Trophoblast cell (in vitro differentiated cells and primary cell): ENCODE data around the gene CPNE4.
A peak's percentile ranks its signal among the peaks of the same experiment; 100 is the strongest.

Experiments
- DNase-seq, 2 donors: peaks; one replicate each; pipeline ENCODE4 v3.0.0-alpha.2; 2016
- H2AFZ ChIP-seq: 2 replicates; pipeline ENCODE4 v1.6.1; 2013; ENCODE audit warnings: low read length, moderate library complexity, mild to moderate bottlenecking; ENCODE audit not compliant: insufficient read depth, poor library complexity
- H2AK5ac ChIP-seq: 2 replicates; pipeline ENCODE4 v1.6.1; 2013; ENCODE audit warnings: mild to moderate bottlenecking, low read length
- H2BK120ac ChIP-seq: 2 replicates; pipeline ENCODE4 v1.6.1; 2013; ENCODE audit warnings: low read length, mild to moderate bottlenecking, moderate library complexity; ENCODE audit not compliant: insufficient read depth, poor library complexity
- H2BK12ac ChIP-seq: 2 replicates; pipeline ENCODE4 v1.6.1; 2013; ENCODE audit warnings: mild to moderate bottlenecking, low read length, moderate library complexity
- H2BK5ac ChIP-seq: 2 replicates; pipeline ENCODE4 v1.6.1; 2013; ENCODE audit warnings: low read length, low read depth, moderate library complexity, mild to moderate bottlenecking; ENCODE audit not compliant: poor library complexity
- H3K14ac ChIP-seq: 2 replicates; pipeline ENCODE4 v1.6.1; 2013; ENCODE audit warnings: mild to moderate bottlenecking, low read length
- H3K18ac ChIP-seq: 2 replicates; pipeline ENCODE4 v1.6.1; 2013; ENCODE audit warnings: mild to moderate bottlenecking, low read length
- H3K23ac ChIP-seq: 2 replicates; pipeline ENCODE4 v1.6.1; 2013; ENCODE audit warnings: low read length
- H3K27ac ChIP-seq: 2 replicates; pipeline ENCODE4 v1.5.1; 2013; ENCODE audit warnings: low read depth, mild to moderate bottlenecking, inconsistent platforms, low read length, moderate library complexity
- H3K27me3 ChIP-seq: 2 replicates; pipeline ENCODE4 v1.6.1; 2013; ENCODE audit warnings: inconsistent platforms, mild to moderate bottlenecking, low read length, moderate library complexity; ENCODE audit not compliant: insufficient read depth
- H3K36me3 ChIP-seq, 2 experiments: 1 replicate in 1 of 2; 2 replicates in 1 of 2; pipeline ENCODE4 v1.6.1; 2013; ENCODE audit warnings: low read length in 2 of 2, mild to moderate bottlenecking in 2 of 2, moderate library complexity in 1 of 2; ENCODE audit not compliant: insufficient read depth in 2 of 2, control insufficient read depth in 1 of 2
- H3K4ac ChIP-seq: 2 replicates; pipeline ENCODE4 v1.6.1; 2013; ENCODE audit warnings: low read depth, mild to moderate bottlenecking, low read length, moderate library complexity
- H3K4me1 ChIP-seq, 2 experiments: 1 replicate in 1 of 2; 2 replicates in 1 of 2; pipeline ENCODE4 v1.6.1; 2013; ENCODE audit warnings: low read length in 2 of 2, mild to moderate bottlenecking in 2 of 2, moderate library complexity in 1 of 2; ENCODE audit not compliant: insufficient read depth in 2 of 2, control insufficient read depth in 1 of 2
- H3K4me2 ChIP-seq: 2 replicates; pipeline ENCODE4 v1.6.1; 2013; ENCODE audit warnings: inconsistent platforms, mild to moderate bottlenecking, low read length, moderate library complexity
- H3K4me3 ChIP-seq: 2 replicates; pipeline ENCODE4 v1.5.1; 2013; ENCODE audit warnings: mild to moderate bottlenecking, low read depth, low read length, inconsistent platforms
- H3K79me1 ChIP-seq: one replicate; pipeline ENCODE4 v1.6.1; 2013; ENCODE audit warnings: low read length
- H3K79me2 ChIP-seq: 2 replicates; pipeline ENCODE4 v1.6.1; 2013; ENCODE audit warnings: low read length, mild to moderate bottlenecking; ENCODE audit not compliant: control insufficient read depth, insufficient read depth, poor library complexity
- H3K9ac ChIP-seq: 2 replicates; pipeline ENCODE4 v1.6.1; 2013; ENCODE audit warnings: mild to moderate bottlenecking, low read length
- H3K9me3 ChIP-seq: 2 replicates; pipeline ENCODE4 v1.6.1; 2013; ENCODE audit warnings: low read depth, mild to moderate bottlenecking, control low read depth, inconsistent platforms, low read length; ENCODE audit not compliant: insufficient read depth
- H4K12ac ChIP-seq: 2 replicates; pipeline ENCODE4 v1.6.1; 2013; ENCODE audit warnings: low read depth, mild to moderate bottlenecking, low read length, moderate library complexity
- H4K8ac ChIP-seq: 2 replicates; pipeline ENCODE4 v1.6.1; 2013; ENCODE audit warnings: low read depth, mild to moderate bottlenecking, low read length, moderate library complexity
- H4K91ac ChIP-seq: one replicate; pipeline ENCODE4 v1.6.1; 2013; ENCODE audit warnings: low read depth, mild to moderate bottlenecking, low read length, moderate library complexity
- WGBS: extraction: QIAGEN DNeasy Blood & Tissue Kit; methylation state at CpG from one replicate; pipeline ENCODE4 v1.1.7; 2013; ENCODE audit warnings: missing lambda C conversion rate; ENCODE audit not compliant: insufficient read length, insufficient coverage; ENCODE audit errors: extremely low coverage; 5-methylcytosine and 5-hydroxymethylcytosine counted together

CPNE4 gene

GRCh38 chr3:132017137-132017536 lies 17.7 kb downstream of the CPNE4 start:
- no peaks in the 10 kb centered on the region for H3K4me1 ChIP-seq
- 100% methylated on average over 3 of the region's 3 CpGs for WGBS
- H2BK12ac ChIP-seq, result no peak overlapping the region
- no peak overlapping the region for H3K18ac ChIP-seq
- peaks cover 2% of the 10 kb centered on the region for H3K9me3 ChIP-seq
- H3K36me3 ChIP-seq, result no peaks in the 10 kb centered on the region
- H3K23ac ChIP-seq, result no peak overlapping the region
- no peak overlapping the region for H4K91ac ChIP-seq
- H3K4ac ChIP-seq, result no peak overlapping the region
- no peak overlapping the region for H3K9ac ChIP-seq
- no peak overlapping the region for H3K14ac ChIP-seq
- H2AK5ac ChIP-seq, result no peak overlapping the region
- H3K27ac ChIP-seq, result no peak overlapping the region
- H2BK120ac ChIP-seq, result no peak overlapping the region
- H4K12ac ChIP-seq, result no peak overlapping the region
- H3K4me2 ChIP-seq, result no peak overlapping the region
- no peak overlapping the region for H2AFZ ChIP-seq
- no peak overlapping the region for H4K8ac ChIP-seq
- no peak overlapping the region for H2BK5ac ChIP-seq
- DNase-seq, result no peak
- no peaks in the 10 kb centered on the region for H3K79me1 ChIP-seq
- H3K79me2 ChIP-seq, result no peaks in the 10 kb centered on the region
- no peak overlapping the region for H3K4me3 ChIP-seq
- no peaks in the 10 kb centered on the region for H3K27me3 ChIP-seq

DNA sequence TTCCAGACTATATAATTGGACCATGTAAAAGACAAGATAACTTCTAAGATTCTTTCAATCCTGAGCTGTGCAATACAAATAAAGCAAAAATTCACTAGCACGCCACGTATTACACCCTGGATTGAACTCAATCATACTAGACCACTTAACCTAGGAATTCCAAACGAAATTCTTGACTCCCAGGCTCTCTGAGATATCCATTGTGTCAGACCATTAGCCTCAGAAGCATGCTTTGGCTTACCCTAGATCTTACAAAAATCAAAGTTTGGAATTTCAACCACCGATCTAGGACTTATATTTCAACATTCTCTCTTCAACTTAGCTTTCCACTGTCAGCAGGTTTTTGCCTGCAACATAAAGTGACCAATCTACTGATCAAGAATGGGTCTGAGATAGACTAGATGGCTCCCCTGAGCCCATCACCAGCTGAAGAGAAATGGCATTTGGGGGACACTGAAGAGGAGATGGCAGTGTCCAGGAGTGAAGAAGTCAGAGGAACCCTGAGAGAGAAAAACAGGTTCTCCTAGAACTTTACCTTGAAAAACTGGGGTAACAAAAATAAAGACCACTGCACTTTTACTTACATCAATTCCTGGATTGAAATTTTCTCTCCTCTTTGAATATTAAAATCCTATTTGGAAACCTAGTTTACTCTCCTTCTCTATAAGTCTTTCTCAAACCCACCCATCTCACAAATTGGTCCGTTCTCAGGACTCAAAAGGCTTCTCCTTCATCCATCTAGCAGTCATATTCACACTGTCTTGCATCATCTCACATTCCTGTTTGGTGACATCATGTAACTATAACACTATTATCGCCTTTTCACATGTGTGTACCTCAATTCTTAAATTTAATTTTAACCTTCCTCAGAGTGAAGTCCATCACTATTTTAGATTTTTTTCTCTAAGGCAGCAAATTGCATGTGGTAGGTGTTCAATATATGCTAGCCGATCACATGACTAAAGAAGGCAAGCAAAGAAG lies 18.5 kb downstream of the CPNE4 start:
- Histone ChIP-seq H2BK5ac (no peak overlapping the region), H3K27me3 (no peaks in the 10 kb centered on the region)
- no CpG with 5 or more reads among the region's 7 CpGs for WGBS

DNA sequence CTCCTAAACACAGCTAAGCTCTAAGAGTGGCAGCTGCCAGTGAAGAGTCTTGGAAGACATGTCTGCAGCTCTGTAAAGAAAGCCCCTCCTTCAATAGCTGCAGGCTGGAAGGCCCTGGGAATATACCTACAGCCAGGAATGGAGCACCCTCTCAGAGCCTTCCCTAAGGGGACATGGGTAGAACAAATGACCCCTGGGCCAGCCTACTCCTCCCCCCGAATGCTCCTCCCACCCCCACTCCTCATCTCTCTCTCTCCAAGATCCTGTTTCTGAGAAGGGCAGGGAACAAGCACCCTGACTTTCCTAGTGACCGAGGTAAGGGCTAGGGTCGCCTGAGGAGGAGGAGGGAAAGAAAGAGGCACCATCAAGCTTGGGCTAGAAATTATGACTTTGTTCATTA lies 20.7 kb downstream of the CPNE4 start:
- Histone ChIP-seq H3K36me3 (no peaks in the 10 kb centered on the region), H3K27ac (no peak overlapping the region), H3K14ac (no peak overlapping the region), H4K91ac (no peak overlapping the region), H3K79me2 (no peaks in the 10 kb centered on the region), H3K79me1 (no peaks in the 10 kb centered on the region), H3K4me3 (no peak overlapping the region), H3K9ac (no peak overlapping the region), H4K12ac (no peak overlapping the region), H3K9me3 (peaks cover 2% of the 10 kb centered on the region), H3K4ac (no peak overlapping the region), H2BK120ac (no peak overlapping the region), H3K4me2 (no peak overlapping the region), H3K23ac (no peak overlapping the region), H2AK5ac (no peak overlapping the region), H3K27me3 (no peaks in the 10 kb centered on the region), H3K4me1 (no peaks in the 10 kb centered on the region), H3K18ac (no peak overlapping the region), H2BK5ac (no peak overlapping the region), H2BK12ac (no peak overlapping the region), H2AFZ (no peak overlapping the region), H4K8ac (no peak overlapping the region)
- DNase-seq, result no peak
- no CpG with 5 or more reads among the region's 3 CpGs for WGBS

More for the DNA sequence above, 18.5 kb downstream of the CPNE4 start:
- Histone ChIP-seq H3K4me2 (no peak overlapping the region), H2AFZ (no peak overlapping the region), H2AK5ac (no peak overlapping the region), H3K4me1 (no peaks in the 10 kb centered on the region), H3K27ac (no peak overlapping the region), H3K9ac (no peak overlapping the region), H4K8ac (no peak overlapping the region), H3K14ac (no peak overlapping the region), H3K79me2 (no peaks in the 10 kb centered on the region), H3K36me3 (no peaks in the 10 kb centered on the region), H2BK12ac (no peak overlapping the region), H3K23ac (no peak overlapping the region), H3K79me1 (no peaks in the 10 kb centered on the region), H2BK120ac (no peak overlapping the region), H3K4ac (no peak overlapping the region), H4K91ac (no peak overlapping the region), H3K18ac (no peak overlapping the region), H3K9me3 (peaks cover 2% of the 10 kb centered on the region), H4K12ac (no peak overlapping the region), H3K4me3 (no peak overlapping the region)
- DNase-seq, result peak; percentile 8 to 79

- no peak overlapping the region for H3K9ac ChIP-seq
- no peak overlapping the region for H2AFZ ChIP-seq
- no peak overlapping the region for H3K27ac ChIP-seq
- H3K4me2 ChIP-seq, result no peak overlapping the region
- H3K79me2 ChIP-seq, result no peaks in the 10 kb centered on the region
- H3K9me3 ChIP-seq, result no peaks in the 10 kb centered on the region
- H2AK5ac ChIP-seq, result no peak overlapping the region
- no peak overlapping the region for H4K8ac ChIP-seq
- H3K4me3 ChIP-seq, result no peak overlapping the region
- H2BK12ac ChIP-seq, result no peak overlapping the region
- no peak overlapping the region for H2BK120ac ChIP-seq
- H4K91ac ChIP-seq, result no peak overlapping the region
- no peaks in the 10 kb centered on the region for H3K4me1 ChIP-seq
- H3K27me3 ChIP-seq, result no peaks in the 10 kb centered on the region
- H3K23ac ChIP-seq, result no peak overlapping the region
- H2BK5ac ChIP-seq, result no peak overlapping the region
- no peaks in the 10 kb centered on the region for H3K79me1 ChIP-seq
- no peak overlapping the region for H3K14ac ChIP-seq
- no peak overlapping the region for H3K4ac ChIP-seq
- no peaks in the 10 kb centered on the region for H3K36me3 ChIP-seq
- no peak overlapping the region for H4K12ac ChIP-seq
- DNase-seq, result no peak
- no peak overlapping the region for H3K18ac ChIP-seq
Measured at GRCh38 chr3:132009241-132009640, 25.6 kb downstream of the CPNE4 start.
